Fibroblast of lung (primary cell): ENCODE results near the gene PIK3R1.

Experiments used
- CTCF ChIP-seq, 2 donors: IDR thresholded peaks in 1 of 2; conservative IDR thresholded peaks in 1 of 2; 1 replicate in 1 of 2; 2 replicates in 1 of 2; pipeline ENCODE4 v1.5.1; 2011 to 2012; ENCODE audit warnings: low read length in 2 of 2, control low read depth in 1 of 2, inconsistent platforms in 1 of 2, low read depth in 1 of 2, mild to moderate bottlenecking in 1 of 2
- EZH2 ChIP-seq: IDR thresholded peaks from 2 replicates; pipeline ENCODE4 v1.5.1; 2012; ENCODE audit warnings: low read length, control low read depth, mild to moderate bottlenecking; ENCODE audit errors: missing control alignments

GRCh38 chr5:68249520-68249919 lies 34.0 kb downstream of the PIK3R1 start:
- no peak for TF ChIP-seq CTCF (conservative IDR thresholded peaks at IDR 0.05 in 1 of 2, IDR thresholded peaks at IDR 0.05 in 1 of 2; ENCODE audit: low read depth in 1 of 2, low read length in 2 of 2)
- no peak for TF ChIP-seq EZH2
